ENCODE data around the gene GRB7.
"Not testable (repeated sequence)": the region's sequence is repeated elsewhere in the genome, so short reads cannot be mapped to it uniquely, and the experiment has no call there.

The GRB7 gene

GRCh38 chr17:39753514-39754160 lies 15.9 kb downstream of the GRB7 start:
- peak; percentile 30 for DNase-seq

- DNase-seq: peak; percentile 84
These were observed 16.6 kb downstream of the GRB7 start for GRCh38 chr17:39754161-39754957.

GRCh38 chr17:39754958-39755553 lies 17.3 kb downstream of the GRB7 start:
- peak; percentile 52 for DNase-seq

- no peak for DNase-seq
These were observed 18.0 kb downstream of the GRB7 start for GRCh38 chr17:39755554-39756379.

- DNase-seq: no peak
These were observed 18.8 kb downstream of the GRB7 start for GRCh38 chr17:39756380-39757079.

GRCh38 chr17:39757176-39757662 lies 19.5 kb downstream of the GRB7 start:
- DNase-seq: no peak

- peak; percentile 50 for DNase-seq
These were observed 20.5 kb downstream of the GRB7 start for GRCh38 chr17:39757931-39758873.

GRCh38 chr17:39759204-39759603 lies 21.5 kb downstream of the GRB7 start:
- DNase-seq: no peak

GRCh38 chr17:39761861-39762496 lies 24.2 kb downstream of the GRB7 start:
- peak; percentile 37 for DNase-seq

- DNase-seq: peak; percentile 88
These were observed 25.5 kb downstream of the GRB7 start for GRCh38 chr17:39763051-39763820.

- not testable (repeated sequence) for DNase-seq
These were observed 26.4 kb downstream of the GRB7 start for GRCh38 chr17:39764171-39764570.

GRCh38 chr17:39765175-39765574 lies 27.4 kb downstream of the GRB7 start:
- DNase-seq: no peak

GRCh38 chr17:39765766-39766165 lies 28.0 kb downstream of the GRB7 start:
- no peak for DNase-seq

GRCh38 chr17:39767147-39767546 lies 29.4 kb downstream of the GRB7 start:
- no peak for DNase-seq

- peak; percentile 32 for DNase-seq
These were observed 32.3 kb downstream of the GRB7 start for GRCh38 chr17:39769974-39770587.

GRCh38 chr17:39772415-39772814 lies 34.7 kb downstream of the GRB7 start:
- DNase-seq: no peak

- no peak for DNase-seq
These were observed 35.5 kb downstream of the GRB7 start for GRCh38 chr17:39772987-39773934.

- DNase-seq: no peak
These were observed 36.3 kb downstream of the GRB7 start for GRCh38 chr17:39774047-39774446.
